Measurements from ENCODE around the gene CYP4F8. TPM values are rescaled to one million over a fixed set of nuclear protein-coding genes. Genes with fewer than 3 reads are reported as not detected.
A peak's percentile ranks its signal among the peaks of the same experiment; 100 is the strongest.

CYP4F8 gene
- total RNA-seq, 1 donor from 2014 or later: not detected

DNA sequence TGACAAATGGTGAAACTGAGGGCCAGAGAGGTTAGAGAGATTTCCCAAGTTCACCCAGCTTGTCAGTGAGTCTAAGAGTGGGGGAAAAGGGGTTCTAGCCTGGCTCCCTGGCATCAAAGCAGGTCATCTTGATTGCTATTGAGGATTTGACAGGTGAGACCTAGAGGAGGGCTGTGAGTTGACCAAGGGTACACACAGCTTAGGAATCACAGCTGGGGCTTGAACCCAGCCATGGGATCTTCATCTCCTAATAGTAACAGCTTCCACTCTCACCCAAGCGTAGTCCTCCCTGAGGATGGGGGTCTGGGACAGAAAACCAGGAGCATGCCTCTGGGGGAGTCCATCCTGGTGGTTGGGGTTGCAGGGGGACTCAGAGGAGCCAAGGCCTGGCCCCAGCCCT, 6.8 kb downstream of the CYP4F8 start:
- no peak for FAIRE-seq
- DNase-seq (ENCODE audit: low read depth): no peak
- H3K36me3 ChIP-seq (ENCODE audit: control insufficient read depth, insufficient read depth, low read length): no peaks in the 10 kb centered on the region
- TF ChIP-seq, protein P1, sequence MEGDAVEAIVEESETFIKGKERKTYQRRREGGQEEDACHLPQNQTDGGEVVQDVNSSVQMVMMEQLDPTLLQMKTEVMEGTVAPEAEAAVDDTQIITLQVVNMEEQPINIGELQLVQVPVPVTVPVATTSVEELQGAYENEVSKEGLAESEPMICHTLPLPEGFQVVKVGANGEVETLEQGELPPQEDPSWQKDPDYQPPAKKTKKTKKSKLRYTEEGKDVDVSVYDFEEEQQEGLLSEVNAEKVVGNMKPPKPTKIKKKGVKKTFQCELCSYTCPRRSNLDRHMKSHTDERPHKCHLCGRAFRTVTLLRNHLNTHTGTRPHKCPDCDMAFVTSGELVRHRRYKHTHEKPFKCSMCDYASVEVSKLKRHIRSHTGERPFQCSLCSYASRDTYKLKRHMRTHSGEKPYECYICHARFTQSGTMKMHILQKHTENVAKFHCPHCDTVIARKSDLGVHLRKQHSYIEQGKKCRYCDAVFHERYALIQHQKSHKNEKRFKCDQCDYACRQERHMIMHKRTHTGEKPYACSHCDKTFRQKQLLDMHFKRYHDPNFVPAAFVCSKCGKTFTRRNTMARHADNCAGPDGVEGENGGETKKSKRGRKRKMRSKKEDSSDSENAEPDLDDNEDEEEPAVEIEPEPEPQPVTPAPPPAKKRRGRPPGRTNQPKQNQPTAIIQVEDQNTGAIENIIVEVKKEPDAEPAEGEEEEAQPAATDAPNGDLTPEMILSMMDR (IDR thresholded peaks at IDR 0.05; ENCODE audit: insufficient read depth, low read length, severe bottlenecking): no peak
- H3K4me3 ChIP-seq (ENCODE audit: low read depth, low read length): no peak overlapping the region
- H3K27me3 ChIP-seq (ENCODE audit: control insufficient read depth, insufficient read depth, low read length): no peaks in the 10 kb centered on the region

DNA sequence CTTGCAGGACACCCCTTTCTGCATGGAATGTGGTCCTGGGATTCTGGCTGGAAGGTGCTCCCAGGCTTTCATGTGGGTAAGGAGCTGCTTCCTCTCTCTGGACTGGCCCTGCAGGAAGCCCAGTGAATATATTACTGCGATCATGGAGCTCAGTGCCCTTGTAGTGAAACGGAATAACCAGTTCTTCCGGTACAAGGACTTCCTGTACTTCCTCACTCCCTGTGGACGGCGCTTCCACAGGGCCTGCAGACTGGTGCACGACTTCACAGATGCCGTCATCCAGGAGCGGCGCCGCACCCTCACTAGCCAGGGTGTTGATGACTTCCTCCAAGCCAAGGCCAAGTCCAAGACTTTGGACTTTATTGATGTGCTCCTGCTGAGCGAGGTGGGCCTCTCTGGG, 8.0 kb downstream of the CYP4F8 start:
- TF ChIP-seq, protein P1 (IDR thresholded peaks at IDR 0.05; ENCODE audit: insufficient read depth, low read length, severe bottlenecking): no peak
- FAIRE-seq (no peak), DNase-seq (ENCODE audit: low read depth) (no peak)
- Histone ChIP-seq H3K27me3 (ENCODE audit: control insufficient read depth, insufficient read depth, low read length) (no peaks in the 10 kb centered on the region), H3K36me3 (ENCODE audit: control insufficient read depth, insufficient read depth, low read length) (no peaks in the 10 kb centered on the region), H3K4me3 (ENCODE audit: low read depth, low read length) (no peak overlapping the region)

DNA sequence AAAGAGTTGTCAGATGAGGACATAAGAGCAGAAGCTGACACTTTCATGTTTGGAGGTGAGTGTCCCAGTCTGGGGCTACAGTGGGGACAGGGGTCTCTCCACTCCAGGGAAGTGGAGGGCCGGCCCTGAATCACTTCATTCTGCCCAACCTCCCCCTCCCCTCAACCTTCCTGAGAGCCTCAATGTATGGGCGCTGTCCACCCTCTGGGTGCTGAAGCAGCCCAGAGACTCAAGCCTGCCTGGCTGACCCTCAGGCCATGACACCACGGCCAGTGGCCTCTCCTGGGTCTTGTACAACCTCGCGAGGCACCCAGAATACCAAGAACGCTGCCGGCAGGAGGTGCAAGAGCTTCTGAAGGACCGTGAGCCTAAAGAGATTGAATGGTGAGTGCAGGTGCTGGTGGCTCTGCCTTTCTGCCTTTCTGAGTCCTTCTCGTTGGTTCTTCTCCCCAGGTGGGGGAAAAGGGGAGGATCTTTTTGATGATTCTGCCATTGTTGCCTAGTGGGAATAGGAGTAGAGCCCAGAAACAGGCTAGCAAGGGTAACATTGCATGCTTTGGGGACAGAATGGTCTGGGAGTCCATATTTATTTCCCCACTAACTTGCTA, 8.8 kb downstream of the CYP4F8 start:
- Histone ChIP-seq H3K27me3 (ENCODE audit: control insufficient read depth, insufficient read depth, low read length) (no peaks in the 10 kb centered on the region), H3K4me3 (ENCODE audit: low read depth, low read length) (no peak overlapping the region), H3K36me3 (ENCODE audit: control insufficient read depth, insufficient read depth, low read length) (no peaks in the 10 kb centered on the region)
- TF ChIP-seq, protein P1 (IDR thresholded peaks at IDR 0.05; ENCODE audit: insufficient read depth, low read length, severe bottlenecking): no peak
- DNase-seq (ENCODE audit: low read depth) (no peak), FAIRE-seq (no peak)

DNA sequence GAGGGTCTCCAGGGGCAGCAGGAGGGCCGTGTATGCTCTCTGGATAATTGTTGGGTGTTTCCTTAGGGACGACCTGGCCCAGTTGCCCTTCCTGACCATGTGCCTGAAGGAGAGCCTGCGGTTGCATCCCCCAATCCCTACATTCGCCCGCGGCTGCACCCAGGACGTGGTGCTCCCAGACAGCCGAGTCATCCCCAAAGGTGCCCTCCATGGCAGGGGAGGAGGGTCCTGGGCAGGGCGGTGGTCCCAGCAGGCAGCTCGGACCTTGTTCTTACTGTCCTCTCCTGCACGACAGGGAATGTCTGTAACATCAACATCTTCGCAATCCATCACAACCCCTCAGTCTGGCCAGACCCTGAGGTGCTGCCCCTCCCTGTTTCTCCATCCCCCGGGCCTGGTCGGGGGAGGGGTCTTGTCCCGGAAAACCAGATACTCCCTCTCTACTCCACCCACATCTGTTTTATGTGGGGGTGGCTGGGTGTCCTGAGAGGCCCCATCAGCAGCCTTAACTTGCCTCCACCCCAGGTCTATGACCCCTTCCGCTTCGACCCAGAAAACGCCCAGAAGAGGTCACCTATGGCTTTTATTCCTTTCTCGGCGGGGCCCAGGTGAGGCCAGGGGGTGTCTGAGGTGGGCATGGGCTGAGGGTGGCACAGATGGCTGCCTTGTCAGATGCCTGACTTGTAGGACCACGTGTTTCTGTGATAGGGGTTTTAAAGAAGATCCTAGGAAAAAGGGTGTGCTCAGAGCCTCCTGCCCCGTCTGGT, 13.4 kb downstream of the CYP4F8 start:
- TF ChIP-seq, protein P1 (IDR thresholded peaks at IDR 0.05; ENCODE audit: insufficient read depth, low read length, severe bottlenecking): no peak
- DNase-seq (ENCODE audit: low read depth) (no peak), FAIRE-seq (no peak)
- no peaks in the 10 kb centered on the region for H3K27me3 ChIP-seq (ENCODE audit: control insufficient read depth, insufficient read depth, low read length)
- H3K36me3 ChIP-seq (ENCODE audit: control insufficient read depth, insufficient read depth, low read length): no peaks in the 10 kb centered on the region
- no peak overlapping the region for H3K4me3 ChIP-seq (ENCODE audit: low read depth, low read length)

DNA sequence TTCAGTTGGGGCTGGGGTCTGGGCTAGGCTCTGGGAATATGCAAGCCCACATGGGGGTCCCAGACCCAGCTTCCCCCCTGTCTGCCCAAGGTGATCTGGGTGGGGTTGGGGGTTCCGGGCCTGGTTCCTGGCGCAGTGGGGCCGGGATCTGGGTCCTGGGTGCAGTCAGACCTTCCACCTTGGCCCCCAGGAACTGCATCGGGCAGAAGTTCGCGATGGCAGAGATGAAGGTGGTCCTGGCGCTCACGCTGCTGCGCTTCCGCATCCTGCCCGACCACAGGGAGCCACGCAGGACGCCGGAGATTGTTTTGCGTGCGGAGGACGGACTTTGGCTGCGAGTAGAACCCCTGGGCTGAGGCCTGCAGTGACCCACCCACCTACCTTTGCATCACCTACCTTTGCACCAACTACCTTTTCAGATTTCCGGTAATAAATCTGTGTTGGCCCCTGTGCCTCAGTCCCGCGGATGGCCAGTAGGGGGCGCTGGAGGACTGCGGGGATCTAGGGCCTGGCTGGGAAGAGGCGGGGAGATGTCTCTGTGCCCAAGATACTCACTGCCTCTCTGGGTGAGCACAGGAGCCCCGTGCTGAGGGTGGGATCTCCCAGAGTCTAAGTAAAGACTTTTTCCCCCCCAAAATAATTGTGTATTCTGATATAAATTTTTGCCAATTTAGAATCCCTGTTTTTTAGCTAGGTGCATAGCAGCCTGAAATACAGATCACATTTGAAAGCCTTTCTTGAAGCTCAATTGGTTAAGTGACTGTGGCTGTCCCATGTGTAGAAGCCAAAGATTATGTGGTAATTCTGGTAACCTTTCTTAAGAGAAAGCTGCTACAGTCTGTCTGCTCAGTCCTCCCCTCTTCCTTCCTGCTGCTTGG, 14.2 kb downstream of the CYP4F8 start:
- H3K27me3 ChIP-seq (ENCODE audit: control insufficient read depth, insufficient read depth, low read length): no peaks in the 10 kb centered on the region
- no peaks in the 10 kb centered on the region for H3K36me3 ChIP-seq (ENCODE audit: control insufficient read depth, insufficient read depth, low read length)
- TF ChIP-seq, protein P1 (IDR thresholded peaks at IDR 0.05; ENCODE audit: insufficient read depth, low read length, severe bottlenecking): peak; percentile 91
- DNase-seq (ENCODE audit: low read depth): peak; percentile 45
- FAIRE-seq: no peak
- no peak overlapping the region for H3K4me3 ChIP-seq (ENCODE audit: low read depth, low read length)

Data from bronchial epithelial cell (primary cell).